ENCODE results near the gene IFNL4.
"Not testable (repeated sequence)": the region's sequence is repeated elsewhere in the genome, so short reads cannot be mapped to it uniquely, and the experiment has no call there.

Gene IFNL4

GRCh38 chr19:39253374-39254149, 4.9 kb upstream of the IFNL4 start:
- TF ChIP-seq CTCF (IDR thresholded peaks at IDR 0.05; ENCODE audit: borderline replicate concordance, insufficient read depth, low read depth, low read length) = no peak
- H3K4me3 ChIP-seq (ENCODE audit: low read depth, low read length) = no peak overlapping the region

GRCh38 chr19:39252458-39252857, 3.8 kb upstream of the IFNL4 start:
- H3K4me3 ChIP-seq (ENCODE audit: low read depth, low read length) = no peak overlapping the region
- no peak for TF ChIP-seq CTCF (IDR thresholded peaks at IDR 0.05; ENCODE audit: borderline replicate concordance, insufficient read depth, low read depth, low read length)

GRCh38 chr19:39251846-39252245, 3.2 kb upstream of the IFNL4 start:
- no peak for TF ChIP-seq CTCF (IDR thresholded peaks at IDR 0.05; ENCODE audit: borderline replicate concordance, insufficient read depth, low read depth, low read length)
- no peak overlapping the region for H3K4me3 ChIP-seq (ENCODE audit: low read depth, low read length)

- no peak overlapping the region for H3K4me3 ChIP-seq (ENCODE audit: low read depth, low read length)
- no peak for TF ChIP-seq CTCF (IDR thresholded peaks at IDR 0.05; ENCODE audit: borderline replicate concordance, insufficient read depth, low read depth, low read length)
These were observed 2.4 kb upstream of the IFNL4 start for GRCh38 chr19:39251081-39251480.

GRCh38 chr19:39247701-39248664, 673 bp downstream of the IFNL4 start:
- TF ChIP-seq CTCF (IDR thresholded peaks at IDR 0.05; ENCODE audit: borderline replicate concordance, insufficient read depth, low read depth, low read length) = no peak
- no peak overlapping the region for H3K4me3 ChIP-seq (ENCODE audit: low read depth, low read length)

- H3K4me3 ChIP-seq (ENCODE audit: low read depth, low read length) = no peak overlapping the region
- no peak for TF ChIP-seq CTCF (IDR thresholded peaks at IDR 0.05; ENCODE audit: borderline replicate concordance, insufficient read depth, low read depth, low read length)
These were observed 1.5 kb downstream of the IFNL4 start for GRCh38 chr19:39246951-39247669.

GRCh38 chr19:39245166-39245565, 3.5 kb downstream of the IFNL4 start:
- H3K4me3 ChIP-seq (ENCODE audit: low read depth, low read length) = not testable (repeated sequence)

- H3K4me3 ChIP-seq (ENCODE audit: low read depth, low read length) = not testable (repeated sequence)
These were observed 4.1 kb downstream of the IFNL4 start, which contains the start of gene IFNL3 for GRCh38 chr19:39244410-39245100. IFNL3 (minus strand) TSS chr19:39245006; CDS start chr19:39244967, 39 bp downstream.

GRCh38 chr19:39243741-39244140, 4.9 kb downstream of the IFNL4 start:
- H3K4me3 ChIP-seq (ENCODE audit: low read depth, low read length) = not testable (repeated sequence)

Measured in GM12875 (cell line).